ENCODE data around the gene AKAP7. TPM values are rescaled to one million over a fixed set of nuclear protein-coding genes. Genes with fewer than 3 reads are reported as not detected.

AKAP7 gene
- total and polyA plus RNA-seq, 8 donors: 20.5 to 82.0 (median 25.9) TPM

DNA sequence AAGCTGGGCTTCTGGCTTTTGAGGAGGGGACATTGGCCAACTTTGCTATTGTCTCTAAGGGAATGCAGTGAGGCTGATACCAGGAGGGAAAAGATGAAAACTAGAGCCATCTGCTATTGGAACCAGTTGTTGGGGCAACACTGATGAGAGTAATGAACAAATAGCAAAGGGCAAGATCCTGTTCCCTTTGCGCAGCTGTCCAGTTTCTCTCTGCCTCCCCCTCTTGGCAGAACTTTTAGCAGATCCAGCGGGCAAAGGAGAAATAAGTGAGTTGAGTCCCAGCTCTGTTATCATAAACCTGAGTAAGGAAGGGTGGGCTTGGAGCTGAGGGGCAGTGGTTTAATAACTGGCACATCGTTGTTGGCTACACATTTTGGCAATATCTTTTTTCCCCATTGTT is 126.8 kb downstream of the AKAP7 start:
- WGBS, 2 donors: 95 to 96% methylated on average over 3 of the region's 3 CpGs
- H3K4me1 ChIP-seq: peaks cover 0 to 4% (median 0%) of the 10 kb centered on the region in 3 donors
- TF ChIP-seq, protein P1, sequence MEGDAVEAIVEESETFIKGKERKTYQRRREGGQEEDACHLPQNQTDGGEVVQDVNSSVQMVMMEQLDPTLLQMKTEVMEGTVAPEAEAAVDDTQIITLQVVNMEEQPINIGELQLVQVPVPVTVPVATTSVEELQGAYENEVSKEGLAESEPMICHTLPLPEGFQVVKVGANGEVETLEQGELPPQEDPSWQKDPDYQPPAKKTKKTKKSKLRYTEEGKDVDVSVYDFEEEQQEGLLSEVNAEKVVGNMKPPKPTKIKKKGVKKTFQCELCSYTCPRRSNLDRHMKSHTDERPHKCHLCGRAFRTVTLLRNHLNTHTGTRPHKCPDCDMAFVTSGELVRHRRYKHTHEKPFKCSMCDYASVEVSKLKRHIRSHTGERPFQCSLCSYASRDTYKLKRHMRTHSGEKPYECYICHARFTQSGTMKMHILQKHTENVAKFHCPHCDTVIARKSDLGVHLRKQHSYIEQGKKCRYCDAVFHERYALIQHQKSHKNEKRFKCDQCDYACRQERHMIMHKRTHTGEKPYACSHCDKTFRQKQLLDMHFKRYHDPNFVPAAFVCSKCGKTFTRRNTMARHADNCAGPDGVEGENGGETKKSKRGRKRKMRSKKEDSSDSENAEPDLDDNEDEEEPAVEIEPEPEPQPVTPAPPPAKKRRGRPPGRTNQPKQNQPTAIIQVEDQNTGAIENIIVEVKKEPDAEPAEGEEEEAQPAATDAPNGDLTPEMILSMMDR (IDR thresholded peaks at IDR 0.05): no peak
- FAIRE-seq: no peak
- DNase-seq: no peak
- no peaks in the 10 kb centered on the region for H3K36me3 ChIP-seq
- no peak overlapping the region for H3K4me3 ChIP-seq
- no peak overlapping the region for H3K27ac ChIP-seq
- no peaks in the 10 kb centered on the region for H3K27me3 ChIP-seq
- intact Hi-C loops (cut with DNase I): no loop called here
- no peaks in the 10 kb centered on the region for H3K9me3 ChIP-seq
- no peak for ATAC-seq

DNA sequence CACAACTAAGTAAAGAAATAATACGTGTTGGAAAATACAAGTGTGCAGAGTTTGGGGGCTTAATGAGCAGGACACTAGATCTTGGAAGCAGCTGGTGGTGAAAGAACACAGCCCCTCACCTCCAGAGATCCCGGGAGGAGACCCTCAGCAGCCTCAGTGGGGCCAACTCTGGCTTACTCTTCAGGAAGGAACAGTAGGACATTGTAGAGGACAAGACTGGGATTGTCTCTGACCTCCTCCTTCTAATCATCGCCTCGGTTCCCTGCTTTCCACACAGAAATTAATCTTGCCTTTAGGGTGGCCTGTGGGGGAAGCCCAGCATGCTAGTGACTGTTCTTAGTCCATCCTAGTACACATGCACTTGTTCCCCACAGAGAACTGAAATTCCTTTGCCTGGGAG is 130.7 kb downstream of the AKAP7 start:
- Histone ChIP-seq H3K27ac (no peak overlapping the region), H3K9me3 (no peaks in the 10 kb centered on the region), H3K27me3 (no peaks in the 10 kb centered on the region), H3K36me3 (peaks cover 0 to 4% (median 0%) of the 10 kb centered on the region in 3 donors), H3K4me1 (no peaks in the 10 kb centered on the region), H3K4me3 (no peak overlapping the region)
- intact Hi-C loops (cut with DNase I): no loop called here
- DNase-seq (no peak), FAIRE-seq (no peak), ATAC-seq (no peak)
- 74 to 75% methylated on average over 4 of the region's 4 CpGs for WGBS, 2 donors
- TF ChIP-seq, protein P1 (IDR thresholded peaks at IDR 0.05): no peak

DNA sequence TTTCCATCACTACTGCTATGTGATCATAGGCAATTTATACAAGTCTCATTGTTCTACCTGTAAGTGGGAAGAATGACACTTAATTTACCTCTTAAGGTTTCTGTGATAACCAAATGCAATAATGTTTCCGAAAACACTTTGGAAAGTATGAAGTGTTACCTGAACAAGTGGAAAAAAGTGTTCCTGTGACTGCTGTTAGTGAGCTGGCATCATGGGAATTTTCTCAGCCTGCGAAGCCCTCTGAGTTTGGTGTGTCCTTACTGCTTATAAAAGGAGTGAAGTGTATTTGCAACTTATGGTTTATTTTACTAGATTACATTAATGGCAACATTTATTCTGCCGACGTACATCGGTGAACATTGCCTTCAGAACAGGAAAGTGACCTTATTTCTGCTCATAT is 133.0 kb downstream of the AKAP7 start:
- TF ChIP-seq, protein P1 (IDR thresholded peaks at IDR 0.05): no peak
- H3K36me3 ChIP-seq: peaks cover 0 to 4% (median 0%) of the 10 kb centered on the region in 3 donors
- ATAC-seq: no peak
- H3K4me1 ChIP-seq: no peaks in the 10 kb centered on the region
- intact Hi-C loops (cut with DNase I): no loop called here
- H3K27ac ChIP-seq: no peak overlapping the region
- DNase-seq: no peak
- no peak overlapping the region for H3K4me3 ChIP-seq
- no peak for FAIRE-seq
- no peaks in the 10 kb centered on the region for H3K9me3 ChIP-seq
- H3K27me3 ChIP-seq: no peaks in the 10 kb centered on the region
- 90 to 93% methylated on average over 5 of the region's 5 CpGs for WGBS, 2 donors

DNA sequence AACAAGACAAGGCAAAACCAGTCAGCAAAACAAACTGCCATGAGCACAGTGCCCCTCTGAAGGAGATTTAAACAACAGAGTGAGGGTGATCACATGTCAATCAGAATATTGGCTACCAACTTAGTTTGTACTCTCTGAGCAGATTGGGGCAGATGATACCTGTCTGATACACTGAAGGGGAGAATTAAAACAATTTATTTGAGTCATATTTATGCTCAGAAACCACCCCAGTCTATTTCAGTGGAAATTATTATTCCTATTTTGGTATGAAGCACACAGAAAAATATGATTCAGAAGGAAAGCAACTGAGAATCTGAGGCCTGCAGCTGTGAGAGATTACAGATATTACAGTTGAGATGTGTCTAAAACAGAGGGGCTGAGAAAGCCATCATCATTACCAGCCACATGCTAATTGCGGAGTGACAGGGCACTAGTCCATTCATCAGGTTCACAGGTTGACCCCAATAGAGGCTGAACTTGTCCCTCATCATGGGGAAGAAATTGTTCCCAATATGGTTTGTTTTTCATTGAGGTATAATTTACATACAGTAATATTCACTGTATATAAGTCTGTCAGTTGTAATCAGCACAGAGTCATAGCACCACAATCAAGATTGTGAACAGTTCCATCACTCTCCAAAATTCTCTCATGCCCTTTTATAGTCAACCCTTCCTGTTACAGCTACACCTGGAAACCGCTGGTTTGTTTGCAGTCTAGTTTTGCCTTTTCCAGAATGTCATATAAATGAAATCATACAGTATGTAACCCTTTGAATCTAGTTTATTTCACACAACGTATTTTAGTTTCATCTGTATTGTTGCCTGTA is 134.5 kb downstream of the AKAP7 start:
- FAIRE-seq: no peak
- WGBS, 2 donors: 96 to 99% methylated on average over 3 of the region's 3 CpGs
- no peak for DNase-seq
- Histone ChIP-seq H3K4me3 (no peak overlapping the region), H3K9me3 (no peaks in the 10 kb centered on the region), H3K27me3 (no peaks in the 10 kb centered on the region), H3K36me3 (peaks cover 0 to 10% (median 0%) of the 10 kb centered on the region in 3 donors), H3K27ac (no peak overlapping the region), H3K4me1 (no peaks in the 10 kb centered on the region)
- intact Hi-C loops (cut with DNase I): no loop called here
- no peak for ATAC-seq
- TF ChIP-seq, protein P1 (IDR thresholded peaks at IDR 0.05): no peak

DNA sequence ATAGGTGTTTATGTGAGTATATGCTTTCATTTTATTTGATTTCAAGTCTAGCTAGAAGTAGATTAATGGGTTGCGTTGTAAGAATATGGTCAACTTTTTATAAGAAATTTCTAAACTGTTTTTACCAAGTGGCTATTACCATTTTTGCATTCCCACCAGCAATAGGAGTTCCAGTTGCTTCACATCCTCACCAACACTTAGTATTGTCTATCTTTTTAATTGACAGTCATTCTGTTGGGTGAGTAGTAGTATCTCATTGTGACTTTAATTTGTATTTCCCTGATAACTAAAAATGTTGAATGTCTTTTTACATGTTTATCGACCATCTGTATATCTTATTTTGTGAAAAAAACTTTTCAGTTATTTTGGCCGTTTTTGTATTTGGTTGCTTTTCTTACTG is 135.3 kb downstream of the AKAP7 start:
- H3K4me3 ChIP-seq: no peak overlapping the region
- H3K9me3 ChIP-seq: no peaks in the 10 kb centered on the region
- DNase-seq: no peak
- no peak overlapping the region for H3K27ac ChIP-seq
- WGBS, 2 donors: 94 to 97% methylated on average over 3 of the region's 3 CpGs
- intact Hi-C loops (cut with DNase I): no loop called here
- FAIRE-seq: no peak
- TF ChIP-seq, protein P1 (IDR thresholded peaks at IDR 0.05): no peak
- ATAC-seq: no peak
- H3K4me1 ChIP-seq: no peaks in the 10 kb centered on the region
- no peaks in the 10 kb centered on the region for H3K27me3 ChIP-seq
- peaks cover 0 to 10% (median under 1%) of the 10 kb centered on the region in 3 donors for H3K36me3 ChIP-seq
